HG02943 (cell line): ENCODE results near the gene SPACA6.
"Not testable (repeated sequence)": the region's sequence is repeated elsewhere in the genome, so short reads cannot be mapped to it uniquely, and the experiment has no call there.

ENCODE experiments used
- ATAC-seq: cut with Tn5 transposase; IDR thresholded peaks from one replicate; pipeline ENCODE4 v1.9.1; 2021; ENCODE audit warnings: mild to moderate bottlenecking, low read depth, moderate library complexity; ENCODE audit not compliant: unreplicated experiment

SPACA6 gene

GRCh38 chr19:51733742-51734522 lies 40.8 kb downstream of the SPACA6 start:
- ATAC-seq: no peak

GRCh38 chr19:51735759-51736449 lies 42.8 kb downstream of the SPACA6 start:
- no peak for ATAC-seq

DNA sequence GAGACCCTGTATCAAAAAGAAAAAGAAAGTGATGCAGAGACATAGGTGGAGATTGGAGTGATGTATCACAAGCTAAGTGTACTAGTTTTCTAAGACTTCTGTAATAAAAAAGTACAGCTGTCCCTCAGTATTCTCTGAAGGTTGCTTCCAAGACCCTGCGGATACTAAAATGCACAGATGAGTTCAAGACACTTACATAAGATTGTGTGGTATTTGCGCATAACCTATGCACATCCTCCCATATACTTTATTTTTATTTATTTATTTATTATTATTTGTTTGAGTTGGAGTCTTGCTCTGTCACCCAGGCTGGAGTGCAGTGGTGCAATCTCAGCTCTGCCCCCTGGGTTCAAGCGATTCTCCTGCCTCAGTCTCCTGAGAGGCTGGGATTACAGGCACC lies 44.3 kb downstream of the SPACA6 start:
- ATAC-seq: no peak

- ATAC-seq: no peak
Measured at GRCh38 chr19:51737924-51738323, 44.8 kb downstream of the SPACA6 start.

- ATAC-seq: not testable (repeated sequence)
Measured at GRCh38 chr19:51738523-51738922, 45.4 kb downstream of the SPACA6 start.

DNA sequence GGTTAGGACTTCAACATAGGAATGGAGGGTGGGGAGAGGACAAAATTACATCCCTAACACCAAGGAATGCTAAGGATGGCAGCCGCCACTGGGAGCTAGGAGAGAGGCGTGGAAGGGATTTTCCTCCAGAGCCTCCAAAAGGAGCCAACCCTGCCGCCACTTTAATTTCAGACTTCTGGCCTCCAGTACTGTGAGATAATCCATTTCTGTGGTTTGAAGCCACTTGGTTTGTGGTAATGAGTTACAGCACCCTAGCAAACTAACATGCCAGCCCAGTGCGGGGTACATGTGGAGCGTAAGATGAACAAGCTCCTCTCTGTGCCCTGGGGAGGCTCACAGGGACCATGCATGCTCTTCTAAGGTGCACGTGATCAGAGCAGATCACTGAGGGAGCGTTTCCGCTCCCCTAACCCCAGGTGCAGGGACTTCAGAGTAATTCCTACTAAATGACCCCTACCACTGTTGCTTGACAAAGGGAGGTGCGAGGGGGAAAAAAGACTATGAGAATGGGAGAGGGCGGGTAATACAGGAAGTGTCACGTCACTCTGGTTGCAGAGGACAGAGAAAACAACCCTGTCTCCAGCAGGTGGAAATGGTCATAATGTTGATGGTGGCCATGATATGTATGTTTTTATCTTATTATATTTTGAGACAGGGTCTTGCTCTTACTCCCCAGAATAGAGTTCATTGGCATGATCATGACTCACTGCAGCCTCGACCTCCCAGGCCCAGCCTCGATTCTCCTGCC lies 46.5 kb downstream of the SPACA6 start:
- ATAC-seq: no peak

- ATAC-seq: no peak
Measured at GRCh38 chr19:51740356-51740755, 47.2 kb downstream of the SPACA6 start.

DNA sequence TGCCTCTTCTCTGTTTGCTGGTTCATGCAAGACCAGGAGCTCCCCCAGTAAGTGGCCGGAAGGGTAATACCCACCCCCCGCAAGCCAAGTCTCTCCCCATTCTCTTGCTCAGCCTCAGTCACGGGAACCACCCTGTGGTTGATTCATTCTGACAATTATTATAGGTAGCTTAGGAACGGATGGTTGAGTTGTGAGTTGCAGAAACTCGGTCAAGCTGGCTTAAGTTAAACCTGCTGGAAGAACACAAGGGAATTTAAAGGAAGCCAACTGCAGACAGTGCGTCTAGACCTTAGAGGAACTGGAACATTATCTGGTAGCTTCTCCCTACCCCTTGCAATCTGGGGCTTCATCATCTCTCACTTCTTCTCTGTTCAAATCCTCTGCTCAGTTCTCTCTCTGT lies 49.7 kb downstream of the SPACA6 start:
- ATAC-seq: no peak

- no peak for ATAC-seq
Measured at GRCh38 chr19:51743405-51743804, 50.3 kb downstream of the SPACA6 start.

- ATAC-seq: no peak
Measured at GRCh38 chr19:51746731-51747130, 53.6 kb downstream of the SPACA6 start.

- ATAC-seq: no peak
Measured at GRCh38 chr19:51749979-51750378, 56.8 kb downstream of the SPACA6 start.

DNA sequence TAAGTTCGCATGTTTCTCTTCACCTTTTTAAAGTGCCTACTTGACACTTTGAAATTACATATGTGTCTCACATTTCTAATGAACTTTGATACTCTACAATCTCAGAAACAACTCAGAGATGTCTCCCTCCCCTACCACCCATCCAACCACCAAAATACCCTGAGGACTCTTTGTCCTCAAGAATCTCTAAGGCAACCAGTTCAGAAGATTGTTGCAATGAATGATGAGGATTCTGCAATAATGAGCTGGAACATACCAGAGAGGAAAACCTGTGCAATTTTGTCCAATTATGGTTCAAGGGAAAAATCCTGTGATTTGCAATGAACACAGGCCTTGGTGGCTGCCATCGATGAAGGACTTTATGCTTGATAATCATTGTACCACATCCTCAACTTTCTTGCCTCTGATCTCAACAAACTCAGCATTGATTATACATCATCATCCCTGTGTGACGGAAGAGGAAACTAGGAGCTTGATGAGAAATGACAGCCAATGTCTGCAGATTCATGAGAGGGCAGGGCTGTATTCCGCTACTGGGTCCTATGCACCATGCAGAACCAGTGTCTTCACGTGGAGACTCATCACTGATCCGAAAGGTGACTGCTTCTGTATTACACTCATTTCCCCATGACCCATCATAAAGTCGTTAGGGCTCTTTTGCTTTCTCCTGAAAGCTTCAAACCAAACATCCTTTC lies 57.4 kb downstream of the SPACA6 start:
- ATAC-seq: no peak

GRCh38 chr19:51751655-51752054 lies 58.5 kb downstream of the SPACA6 start, which contains the start of gene FPR1:
FPR1 (minus strand) TSS chr19:51751878; CDS start chr19:51746994, 4,884 bp downstream.
- ATAC-seq: no peak

- ATAC-seq: no peak
Measured at GRCh38 chr19:51754109-51754508, 61.0 kb downstream of the SPACA6 start.

GRCh38 chr19:51754770-51755169 lies 61.6 kb downstream of the SPACA6 start:
- ATAC-seq: no peak
